ENCODE data around the gene MAEL.

The MAEL gene

DNA sequence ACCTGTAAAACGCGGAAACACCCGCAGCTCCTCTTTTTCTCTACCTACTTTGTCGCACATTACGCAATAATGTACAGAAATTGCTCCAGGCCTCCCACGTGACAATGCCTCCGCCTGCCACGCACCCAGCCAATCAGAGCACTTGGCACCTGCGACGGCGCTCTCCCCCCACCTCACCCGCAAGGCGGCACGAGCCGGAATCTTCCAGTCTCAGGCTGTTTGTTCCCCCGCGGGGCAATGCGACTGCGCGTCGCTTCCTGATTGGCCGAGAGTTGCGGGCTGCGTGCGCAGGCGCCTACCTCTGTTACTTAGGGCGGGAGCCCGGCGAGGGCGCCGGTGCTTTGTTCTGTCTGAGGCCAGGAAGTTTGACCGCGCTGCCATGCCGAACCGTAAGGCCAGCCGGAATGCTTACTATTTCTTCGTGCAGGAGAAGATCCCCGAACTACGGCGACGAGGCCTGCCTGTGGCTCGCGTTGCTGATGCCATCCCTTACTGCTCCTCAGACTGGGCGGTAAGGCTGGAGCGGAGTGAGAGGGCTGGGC is at the start of gene MAEL:
MAEL (plus strand) TSS at position 307 of the 542 bp plus-strand sequence; CDS start at position 380, 73 bp downstream.
- in situ Hi-C loops (cut with MboI; ENCODE audit: low sequenced_read_pairs) = no loop called here

DNA sequence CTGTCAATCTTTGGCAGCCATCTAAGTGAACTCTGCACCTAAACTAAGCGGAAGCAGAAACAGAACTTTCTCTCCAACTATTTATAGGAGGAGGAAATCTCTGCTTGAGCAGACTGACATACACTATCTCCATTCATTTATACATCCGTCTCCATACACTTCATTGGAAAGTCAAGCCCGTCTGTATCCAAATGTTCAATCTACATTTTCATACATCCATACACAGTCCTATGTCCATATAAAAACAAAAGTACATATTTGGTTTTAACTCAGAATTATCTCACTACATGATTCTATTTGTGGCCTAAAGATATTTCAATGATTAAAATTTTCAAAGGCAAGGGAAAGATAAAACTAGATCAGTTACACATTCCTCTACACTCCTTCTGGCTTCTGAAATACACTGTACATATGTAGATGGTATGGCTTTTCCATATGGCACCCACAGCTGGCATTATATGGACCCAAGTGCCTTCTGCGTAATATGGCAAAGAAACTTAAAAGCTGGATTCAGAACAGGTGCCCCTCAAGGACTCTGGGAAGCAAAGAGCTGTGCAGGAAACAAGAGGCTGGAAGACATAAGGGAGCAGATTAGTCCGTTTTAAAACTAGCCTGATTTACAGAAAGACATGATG is 49.2 kb upstream of the MAEL start:
- in situ Hi-C loops (cut with MboI; ENCODE audit: low sequenced_read_pairs) = no loop called here

DNA sequence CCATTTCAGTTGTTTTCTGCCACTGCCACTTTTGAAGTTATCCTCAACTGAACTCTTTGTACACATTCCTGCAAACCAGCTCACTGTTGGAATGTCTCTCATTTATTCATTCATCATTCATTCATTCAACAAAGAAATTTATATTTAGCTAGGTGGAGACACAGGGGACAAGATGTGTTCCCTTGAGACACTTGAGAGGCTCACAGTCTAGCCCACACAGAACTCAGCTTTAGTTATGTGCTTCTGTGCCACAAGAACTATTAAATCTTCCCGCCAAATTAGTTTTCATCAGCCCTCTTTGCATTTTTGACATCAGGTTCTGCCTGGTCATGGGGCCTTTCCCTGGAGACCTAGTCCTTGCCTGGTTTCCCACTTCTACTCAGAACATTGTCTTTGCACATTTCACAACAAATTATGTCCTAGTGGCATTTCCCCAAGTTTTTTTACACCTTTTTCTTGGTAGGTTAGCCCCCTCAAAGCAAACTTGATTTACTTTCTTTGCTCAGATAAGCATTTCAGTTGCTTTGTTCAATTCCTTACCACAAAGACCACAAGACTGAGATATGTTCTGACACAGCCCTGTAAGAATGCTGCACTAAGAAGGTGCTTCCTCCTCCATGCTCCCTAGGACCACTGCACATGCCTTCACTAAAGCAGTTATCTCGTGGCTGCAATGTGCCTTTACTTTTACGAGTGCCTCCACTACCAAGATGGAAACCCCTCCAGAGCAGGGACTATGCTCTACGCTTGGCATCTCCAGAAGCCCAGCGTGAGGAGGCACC is 44.7 kb upstream of the MAEL start:
- in situ Hi-C loops (cut with MboI; ENCODE audit: low sequenced_read_pairs) = no loop called here

DNA sequence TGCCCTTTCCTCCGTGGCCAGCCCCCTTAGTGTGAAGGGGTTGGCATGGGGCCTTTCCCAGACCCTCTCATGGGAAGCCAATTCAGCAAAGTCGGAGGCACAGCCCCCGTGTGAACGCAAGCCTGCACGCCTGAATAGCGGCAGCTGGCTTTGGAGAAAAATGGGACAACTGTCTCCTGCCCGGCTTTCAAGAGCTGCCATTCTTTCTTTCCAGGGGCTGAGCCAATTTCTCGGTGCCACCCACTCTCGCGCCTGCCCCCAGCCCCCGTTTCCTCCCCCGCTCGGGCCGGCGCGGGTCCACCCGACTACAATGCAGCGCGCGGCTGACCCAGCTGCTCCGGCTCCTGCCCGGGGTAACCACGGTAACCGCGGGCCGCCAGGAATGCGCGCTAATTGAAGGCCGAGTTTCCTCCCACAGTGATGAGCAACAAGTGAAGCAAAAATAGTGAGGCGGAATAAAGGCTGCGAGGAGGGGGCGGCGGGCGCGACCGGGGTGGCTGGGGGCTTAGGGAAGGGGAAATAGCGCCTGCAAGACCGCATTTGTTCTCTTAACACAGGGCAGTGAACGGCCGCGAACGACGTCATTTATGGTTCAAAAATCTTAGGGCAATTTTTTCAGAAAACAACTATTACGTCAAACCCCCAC is 41.6 kb upstream of the MAEL start:
- in situ Hi-C loops (cut with MboI; ENCODE audit: low sequenced_read_pairs) = no loop called here

DNA sequence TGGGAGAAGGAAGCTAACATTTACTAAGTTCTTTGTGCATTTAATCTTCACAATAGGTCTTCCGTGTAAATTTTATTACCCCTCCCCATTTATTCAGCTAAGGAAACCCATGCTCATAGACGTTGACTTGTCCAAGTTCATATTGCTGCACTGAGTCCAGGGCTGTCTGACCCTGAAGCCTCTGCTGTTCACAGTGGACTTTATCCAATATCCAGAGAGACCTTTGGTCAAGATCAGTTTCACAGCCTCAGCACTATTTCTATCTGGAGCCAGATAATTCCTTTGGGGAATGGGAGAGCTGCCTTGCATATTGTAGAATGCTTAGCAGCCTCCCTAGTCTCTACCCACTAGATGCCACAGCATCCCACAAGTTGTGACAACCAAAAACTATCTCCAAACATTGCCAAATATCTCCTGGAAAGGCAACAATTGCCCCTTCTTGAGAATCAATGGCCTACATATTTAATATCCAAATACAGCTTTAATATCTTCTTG is 40.2 kb upstream of the MAEL start:
- in situ Hi-C loops (cut with MboI; ENCODE audit: low sequenced_read_pairs) = no loop called here

DNA sequence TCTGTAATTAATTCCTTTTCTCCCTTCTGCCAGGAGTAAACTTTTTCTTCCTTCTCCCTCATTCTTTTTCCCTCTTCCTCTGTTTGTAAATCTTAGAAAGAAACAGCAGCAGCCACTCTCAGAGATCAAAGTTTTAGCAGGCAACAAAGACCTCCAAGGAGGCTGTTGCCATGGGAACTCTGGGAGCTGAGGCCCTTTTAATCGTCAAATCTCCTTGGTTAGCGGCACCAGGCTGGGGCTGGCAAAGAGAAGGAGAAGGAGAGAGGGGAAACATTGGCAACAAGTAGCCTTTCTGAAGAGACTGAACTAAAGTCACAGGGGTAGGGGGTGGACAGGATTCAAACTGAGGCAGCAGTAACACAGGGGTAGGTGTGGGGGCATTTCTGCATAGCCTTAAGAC is 38.9 kb upstream of the MAEL start:
- in situ Hi-C loops (cut with MboI; ENCODE audit: low sequenced_read_pairs) = no loop called here

DNA sequence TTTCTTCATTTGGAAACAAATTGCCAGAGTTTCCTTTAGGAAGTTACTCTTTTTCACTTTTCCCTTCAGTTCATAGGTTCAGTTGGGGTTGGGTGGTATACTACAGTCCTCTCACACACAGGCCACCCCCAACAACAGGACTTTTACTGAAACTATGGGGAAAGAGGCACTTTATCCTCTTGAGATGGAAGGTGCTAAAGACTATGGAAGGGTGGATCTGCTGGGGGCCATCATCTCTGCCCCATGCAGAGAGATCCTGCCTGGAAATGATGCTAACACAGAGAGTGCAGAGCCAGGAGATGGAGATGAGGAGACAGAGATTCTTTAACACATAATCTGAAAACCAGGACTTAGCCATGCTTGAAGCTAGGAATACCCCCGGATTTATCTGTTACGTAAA is 38.0 kb upstream of the MAEL start:
- in situ Hi-C loops (cut with MboI; ENCODE audit: low sequenced_read_pairs) = no loop called here

DNA sequence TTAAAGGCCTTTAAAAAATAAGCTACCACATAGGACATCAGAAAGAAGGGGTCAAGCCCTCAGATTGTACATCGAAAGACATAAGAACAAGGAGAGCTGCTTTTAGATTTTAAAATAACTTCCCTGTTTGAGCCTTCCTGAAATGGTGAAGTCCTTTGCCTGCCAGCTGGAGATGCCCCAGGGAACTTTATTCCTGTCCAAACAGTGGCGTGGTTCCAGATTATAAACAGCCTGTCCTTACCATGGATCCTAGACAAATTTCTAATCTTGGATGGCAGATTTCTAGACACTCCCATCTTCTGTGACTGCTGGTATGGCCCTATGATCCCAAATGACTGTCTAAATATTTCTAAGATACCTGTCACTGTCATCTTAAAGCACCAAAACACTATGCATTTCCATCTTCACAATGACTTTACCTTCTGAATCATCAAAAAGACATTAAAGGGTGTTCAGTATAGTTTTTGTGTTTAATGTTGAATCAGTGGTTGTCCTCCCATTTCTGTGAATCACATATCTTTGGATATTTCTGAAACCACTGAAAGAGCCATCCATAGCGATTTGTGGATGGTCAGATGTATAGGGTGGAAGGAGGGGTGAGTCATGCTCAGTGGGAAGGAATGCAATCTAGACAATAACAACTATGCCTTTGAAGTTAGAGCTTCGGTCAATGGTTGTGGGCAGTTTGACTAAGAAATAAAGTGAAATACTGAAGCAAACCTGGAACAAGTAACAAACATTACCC is 36.9 kb upstream of the MAEL start:
- in situ Hi-C loops (cut with MboI; ENCODE audit: low sequenced_read_pairs) = no loop called here

DNA sequence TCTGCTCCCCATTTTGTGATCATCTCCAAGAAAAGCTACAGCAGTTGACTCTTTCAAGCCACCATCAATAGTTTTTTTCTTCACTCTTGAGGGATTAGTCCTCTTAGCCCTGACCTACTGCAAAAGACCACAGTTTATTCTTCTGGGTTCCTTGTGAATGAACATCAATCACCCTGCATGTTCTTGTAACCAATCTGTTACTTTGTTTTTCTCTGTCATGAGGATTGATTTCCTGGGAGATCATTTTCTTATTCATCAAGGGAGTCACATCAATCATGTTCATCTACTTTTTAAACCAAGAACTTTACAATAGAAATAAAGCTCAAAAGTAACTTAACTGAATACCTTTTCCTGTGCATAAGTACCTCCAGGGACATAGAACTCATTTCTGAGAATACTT is 35.6 kb upstream of the MAEL start:
- in situ Hi-C loops (cut with MboI; ENCODE audit: low sequenced_read_pairs) = no loop called here

DNA sequence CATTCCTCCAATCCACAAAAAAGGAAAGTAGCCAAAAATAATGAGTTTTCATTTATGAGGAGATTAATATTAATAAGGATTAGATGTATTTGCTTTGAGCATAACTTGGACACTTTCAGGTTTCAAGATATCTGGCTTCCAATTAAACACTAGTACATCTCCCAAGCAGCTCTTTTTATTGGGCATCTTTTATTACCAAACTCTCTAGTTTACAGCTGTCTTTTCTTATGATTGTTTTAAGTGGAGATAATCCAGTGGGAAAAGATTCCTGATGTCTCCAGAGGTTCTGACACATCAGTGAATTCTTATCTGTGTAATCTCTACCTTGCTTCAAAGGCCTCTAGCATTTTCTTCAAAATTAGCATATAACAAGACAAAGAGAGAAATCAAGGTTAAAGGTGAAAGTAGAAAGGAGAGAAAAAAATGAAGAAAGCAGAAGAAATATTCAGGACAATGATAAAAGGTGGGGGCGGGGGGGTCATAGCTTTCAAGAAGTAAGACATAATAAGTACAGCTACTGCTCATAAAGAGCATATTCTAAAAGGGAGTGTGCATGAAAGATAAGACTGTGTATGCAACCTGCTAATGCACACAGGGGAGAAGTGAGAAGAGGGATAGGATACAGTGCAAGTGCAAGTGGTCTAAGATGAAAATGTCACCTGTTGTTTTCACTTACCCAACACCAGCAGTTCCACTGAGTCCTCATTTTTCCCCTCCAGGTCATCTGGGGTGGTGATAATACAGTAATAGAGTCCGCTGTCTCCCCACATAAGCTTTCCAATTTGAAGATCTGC is 32.8 kb upstream of the MAEL start:
- in situ Hi-C loops (cut with MboI; ENCODE audit: low sequenced_read_pairs) = no loop called here

DNA sequence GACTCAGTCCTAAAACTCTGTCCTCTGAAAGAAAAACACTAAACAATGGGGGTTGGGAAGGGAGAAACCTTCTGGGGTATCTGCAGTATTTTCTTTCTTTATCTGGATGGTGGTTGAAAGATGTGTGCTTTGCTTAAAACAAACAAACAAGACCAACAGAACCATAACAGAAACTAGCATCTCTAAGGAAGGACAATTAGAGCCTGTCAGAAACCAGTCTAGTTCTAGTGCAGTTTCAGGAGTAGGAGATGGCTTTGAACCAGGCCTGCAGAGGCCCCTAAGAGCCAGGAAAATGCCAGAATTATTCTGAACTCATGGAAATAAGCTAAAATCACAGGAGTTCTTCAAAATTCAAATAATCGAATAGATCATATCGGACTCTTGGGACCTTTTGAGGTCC is 32.2 kb upstream of the MAEL start:
- in situ Hi-C loops (cut with MboI; ENCODE audit: low sequenced_read_pairs) = no loop called here

DNA sequence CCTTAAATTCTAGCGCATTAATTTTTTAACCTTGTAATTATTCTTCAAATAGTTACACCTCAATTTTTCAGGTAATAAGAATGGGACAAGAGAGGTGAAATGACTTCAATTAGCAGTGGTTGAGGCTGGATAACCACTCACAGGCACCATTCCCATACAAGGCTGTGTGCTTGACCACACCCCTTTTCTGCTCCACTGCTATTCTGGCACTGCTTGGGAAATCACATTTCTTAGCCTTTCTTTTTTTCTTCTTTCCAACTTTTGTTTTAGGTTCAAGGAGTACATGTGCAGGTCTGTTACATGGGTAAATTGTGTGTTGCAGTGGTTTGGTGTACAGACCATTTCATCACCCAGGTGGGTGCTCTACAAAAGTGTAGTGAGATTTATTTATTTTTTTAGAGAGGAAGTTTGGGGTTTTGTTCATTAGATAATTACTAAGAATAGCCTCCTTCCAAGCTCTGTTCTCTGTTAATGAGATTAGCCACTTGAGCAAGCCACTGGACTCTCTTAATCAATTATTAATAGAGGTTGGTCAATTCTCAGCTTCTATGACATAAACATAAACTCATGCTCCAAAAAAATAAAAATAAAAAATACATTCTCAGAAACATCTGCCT is 28.1 kb upstream of the MAEL start:
- in situ Hi-C loops (cut with MboI; ENCODE audit: low sequenced_read_pairs) = no loop called here

DNA sequence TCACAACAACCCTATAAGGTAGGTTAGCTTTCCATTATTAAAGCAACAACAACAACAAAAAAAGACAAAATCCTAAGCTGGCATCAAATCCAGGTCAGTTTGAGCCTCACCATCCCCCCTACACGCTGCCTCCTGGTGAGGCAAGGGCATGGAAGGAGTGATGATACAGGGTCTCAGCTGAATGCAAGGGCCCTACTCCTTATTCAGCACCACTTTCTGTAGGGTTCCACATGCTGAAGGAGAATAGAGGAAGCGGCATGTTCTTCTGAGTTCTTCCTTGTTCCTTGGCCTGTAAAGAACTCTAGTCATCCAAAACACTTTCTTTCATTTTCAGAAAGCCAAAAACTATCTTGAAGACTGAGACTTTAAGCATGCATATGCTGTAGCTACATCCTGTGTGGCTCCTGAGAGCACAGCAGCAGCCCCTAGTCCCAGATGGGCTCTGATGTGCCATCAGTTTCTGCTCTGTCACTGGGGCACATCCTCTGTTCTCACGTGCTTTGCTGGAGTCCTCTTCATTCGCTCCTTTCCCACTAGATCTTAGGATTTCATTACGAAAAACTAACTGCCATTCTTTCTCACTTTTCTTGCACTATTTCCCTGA is 19.9 kb upstream of the MAEL start:
- in situ Hi-C loops (cut with MboI; ENCODE audit: low sequenced_read_pairs) = no loop called here

DNA sequence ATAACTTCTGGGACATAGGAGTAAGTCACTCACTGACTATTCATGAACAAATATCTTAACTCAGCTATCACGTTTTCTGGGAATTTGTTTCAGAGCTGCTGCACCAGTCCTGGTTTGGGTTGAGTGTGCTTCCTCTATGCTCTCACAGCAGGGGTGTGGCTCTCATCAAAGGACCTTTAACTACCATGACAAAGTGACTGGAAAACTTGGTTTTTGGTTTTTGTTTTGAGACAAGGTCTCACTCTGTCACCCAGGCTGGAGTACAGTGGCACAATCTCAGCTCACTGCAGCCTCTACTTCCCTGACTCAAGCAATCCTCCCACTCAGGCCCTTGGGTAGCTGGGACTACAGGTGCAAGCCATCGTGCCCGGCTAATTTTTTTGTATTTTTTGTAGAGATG is 17.8 kb upstream of the MAEL start:
- in situ Hi-C loops (cut with MboI; ENCODE audit: low sequenced_read_pairs) = no loop called here

DNA sequence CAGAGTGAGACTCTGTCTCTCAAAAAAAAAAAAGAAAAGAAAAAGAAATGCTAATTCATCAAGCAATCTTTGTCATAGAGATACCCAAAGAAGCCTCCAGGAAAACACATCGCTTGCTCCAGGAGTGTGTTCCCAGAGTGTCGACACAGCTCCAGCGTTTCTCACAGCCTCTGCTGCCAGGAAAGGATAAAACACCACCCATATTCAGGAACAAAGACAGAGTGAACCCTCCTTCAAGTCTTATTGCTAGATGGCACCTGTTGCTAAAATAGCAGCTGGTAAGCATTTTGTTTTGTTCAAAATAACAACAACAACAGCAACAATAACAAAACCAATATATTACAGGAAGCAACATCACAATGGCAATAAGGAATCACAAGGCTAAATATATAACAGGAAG is 16.9 kb upstream of the MAEL start:
- in situ Hi-C loops (cut with MboI; ENCODE audit: low sequenced_read_pairs) = no loop called here

DNA sequence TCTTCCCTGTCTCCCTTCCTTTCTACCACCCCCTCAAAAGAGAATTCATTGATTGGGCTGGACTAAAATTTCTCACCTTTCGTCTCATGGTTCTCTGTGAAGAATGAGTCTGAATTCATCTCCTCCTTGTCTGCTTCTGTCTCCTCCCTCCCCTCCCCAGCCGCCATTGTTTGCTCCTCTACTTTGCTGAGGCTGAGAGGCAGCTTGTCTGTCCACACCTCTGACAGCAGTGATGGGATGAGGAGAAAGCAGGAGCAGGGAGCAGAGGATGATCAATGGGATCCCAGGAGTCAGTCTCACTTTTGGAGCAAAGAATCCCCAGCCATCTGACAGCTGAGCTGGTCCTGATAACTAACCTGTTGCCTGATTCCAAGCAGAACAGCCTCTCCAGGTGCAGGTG is 16.3 kb upstream of the MAEL start:
- in situ Hi-C loops (cut with MboI; ENCODE audit: low sequenced_read_pairs) = no loop called here

DNA sequence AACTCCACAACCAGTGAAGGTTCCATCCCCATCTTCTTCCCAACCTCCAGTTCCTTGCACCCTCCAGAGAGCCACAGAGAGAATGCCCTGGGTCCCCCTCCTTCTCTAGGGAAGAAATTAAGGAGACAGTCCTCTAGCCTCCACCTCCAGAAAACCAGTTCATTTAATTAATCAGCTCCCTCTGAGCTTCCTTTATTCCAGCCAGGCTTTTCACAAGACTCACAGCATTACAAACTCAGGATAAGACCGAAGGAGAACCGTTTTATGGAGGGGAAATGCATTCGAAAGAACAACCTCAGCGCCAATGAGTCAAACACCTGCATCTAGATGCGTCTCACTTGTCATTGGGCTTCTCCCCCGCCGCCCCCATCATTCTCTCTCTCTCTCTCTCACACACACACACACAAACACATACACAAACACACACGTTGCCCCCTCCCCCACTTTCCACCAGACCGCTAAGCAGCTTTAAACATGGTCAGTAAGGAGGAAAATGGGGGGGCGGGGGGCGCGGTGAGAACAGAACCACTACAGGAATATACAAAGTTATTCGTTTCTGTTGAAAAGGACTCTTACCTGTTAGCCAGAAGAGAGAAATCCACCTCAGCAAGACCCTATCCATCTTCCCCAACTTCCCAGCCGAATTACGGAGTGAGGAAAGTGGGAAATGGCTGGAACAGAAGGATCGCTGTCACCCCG is 14.3 kb upstream of the MAEL start:
- in situ Hi-C loops (cut with MboI; ENCODE audit: low sequenced_read_pairs) = no loop called here

DNA sequence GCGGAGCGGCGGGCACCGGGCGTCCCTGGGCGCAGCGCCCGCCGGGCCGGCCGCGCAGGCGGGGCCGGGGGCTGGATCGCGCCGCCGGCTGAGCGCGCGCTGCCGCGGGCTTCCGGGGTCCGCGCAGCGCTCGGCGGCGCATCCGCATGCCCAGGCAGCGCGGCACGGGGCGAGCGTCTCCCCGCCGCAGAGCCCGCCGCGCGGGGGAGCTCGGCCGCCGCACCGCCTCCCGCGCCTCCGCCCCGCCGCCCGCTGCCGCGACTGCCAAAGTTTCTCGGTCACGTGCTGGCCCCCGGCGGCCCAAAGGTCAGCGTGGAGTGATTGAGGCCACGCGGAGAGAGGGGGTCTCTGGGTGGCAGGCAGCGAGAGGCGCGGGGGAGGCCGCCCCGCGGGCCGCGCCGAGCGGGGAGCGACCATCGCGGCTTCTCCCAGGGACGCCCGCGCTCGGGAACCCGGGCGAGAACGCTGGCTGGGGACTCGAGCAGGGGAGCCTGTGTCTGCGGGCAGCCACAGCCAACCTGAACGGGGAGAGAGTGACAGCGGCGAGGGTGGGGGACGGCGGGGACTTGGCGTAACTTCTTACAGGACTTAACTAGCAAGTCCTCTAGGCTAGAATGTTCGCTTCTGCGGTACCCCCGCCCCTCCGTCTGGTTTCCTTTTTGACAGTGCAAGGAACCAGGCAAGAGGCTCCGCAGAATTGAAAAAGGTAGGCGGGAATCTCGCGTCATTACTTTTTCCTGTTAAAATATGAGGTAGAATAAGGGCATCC is 13.5 kb upstream of the MAEL start, which contains the start of gene ILDR2:
ILDR2 (minus strand) TSS at position 180 of the 769 bp plus-strand sequence. CDS start 272 bp downstream, outside the sequence.
- in situ Hi-C loops (cut with MboI; ENCODE audit: low sequenced_read_pairs) = no loop called here

Measured in hTERT RPE-1 (cell line).